Activated CD8-positive, alpha-beta memory T cell treated with anti-CD3 and anti-CD28 coated beads, Interleukin-2, amount 50 U/mL, for 24 hours (primary cell): ENCODE data around the gene EOLA1.
A peak's percentile ranks its signal among the peaks of the same experiment; 100 is the strongest.
"Not testable (repeated sequence)": the region's sequence is repeated elsewhere in the genome, so short reads cannot be mapped to it uniquely, and the experiment has no call there.

Experiments
- DNase-seq: peaks from one replicate; pipeline ENCODE4 v3.0.0-alpha.2; 2020; ENCODE audit errors: extremely low read depth

Gene EOLA1

GRCh38 chrX:149513825-149514428, 26.9 kb upstream of the EOLA1 start:
- DNase-seq = no peak

GRCh38 chrX:149515954-149516602, 24.7 kb upstream of the EOLA1 start:
- DNase-seq = no peak

- no peak for DNase-seq
Measured at GRCh38 chrX:149516604-149517003, 24.2 kb upstream of the EOLA1 start.

GRCh38 chrX:149517308-149517707, 23.5 kb upstream of the EOLA1 start:
- no peak for DNase-seq

- no peak for DNase-seq
Measured at GRCh38 chrX:149518236-149518635, 22.6 kb upstream of the EOLA1 start.

GRCh38 chrX:149520636-149521277, 20.1 kb upstream of the EOLA1 start:
- not testable (repeated sequence) for DNase-seq

GRCh38 chrX:149521438-149521837, 19.4 kb upstream of the EOLA1 start:
- no peak for DNase-seq

- no peak for DNase-seq
Measured at GRCh38 chrX:149522916-149523315, 17.9 kb upstream of the EOLA1 start.

- DNase-seq = not testable (repeated sequence)
Measured at GRCh38 chrX:149525389-149525788, 15.4 kb upstream of the EOLA1 start.

- DNase-seq = not testable (repeated sequence)
Measured at GRCh38 chrX:149525903-149526302, 14.9 kb upstream of the EOLA1 start.

- DNase-seq = not testable (repeated sequence)
Measured at GRCh38 chrX:149526318-149527033, 14.3 kb upstream of the EOLA1 start.

GRCh38 chrX:149527705-149528104, 13.1 kb upstream of the EOLA1 start:
- DNase-seq = no peak

GRCh38 chrX:149528381-149528780, 12.4 kb upstream of the EOLA1 start:
- DNase-seq = no peak

GRCh38 chrX:149531599-149531998, 9.2 kb upstream of the EOLA1 start:
- DNase-seq = no peak

- DNase-seq = not testable (repeated sequence)
Measured at GRCh38 chrX:149532868-149533267, 7.9 kb upstream of the EOLA1 start.

GRCh38 chrX:149533999-149534398, 6.8 kb upstream of the EOLA1 start:
- not testable (repeated sequence) for DNase-seq

GRCh38 chrX:149534926-149535602, 5.7 kb upstream of the EOLA1 start:
- DNase-seq = not testable (repeated sequence)

GRCh38 chrX:149537474-149537873, 3.3 kb upstream of the EOLA1 start:
- DNase-seq = not testable (repeated sequence)

- DNase-seq = peak; percentile 57
Measured at GRCh38 chrX:149539283-149540130, 1.3 kb upstream of the EOLA1 start.

- peak; percentile 71 for DNase-seq
Measured at GRCh38 chrX:149540131-149540620, 636 bp upstream of the EOLA1 start.
